Stimulated activated CD8-positive, alpha-beta memory T cell treated with anti-CD3 and anti-CD28 coated beads, Interleukin-7, amount 100 ng/mL, for 4 hours (primary cell): ENCODE measurements around the gene POLR2J2.
"Not testable (repeated sequence)": the region's sequence is repeated elsewhere in the genome, so short reads cannot be mapped to it uniquely, and the experiment has no call there.

Experiments used
- DNase-seq, 2 donors: peaks; one replicate each; pipeline ENCODE4 v3.0.0-alpha.2; 2020; ENCODE audit warnings: low read depth in 2 of 2

Gene POLR2J2

DNA sequence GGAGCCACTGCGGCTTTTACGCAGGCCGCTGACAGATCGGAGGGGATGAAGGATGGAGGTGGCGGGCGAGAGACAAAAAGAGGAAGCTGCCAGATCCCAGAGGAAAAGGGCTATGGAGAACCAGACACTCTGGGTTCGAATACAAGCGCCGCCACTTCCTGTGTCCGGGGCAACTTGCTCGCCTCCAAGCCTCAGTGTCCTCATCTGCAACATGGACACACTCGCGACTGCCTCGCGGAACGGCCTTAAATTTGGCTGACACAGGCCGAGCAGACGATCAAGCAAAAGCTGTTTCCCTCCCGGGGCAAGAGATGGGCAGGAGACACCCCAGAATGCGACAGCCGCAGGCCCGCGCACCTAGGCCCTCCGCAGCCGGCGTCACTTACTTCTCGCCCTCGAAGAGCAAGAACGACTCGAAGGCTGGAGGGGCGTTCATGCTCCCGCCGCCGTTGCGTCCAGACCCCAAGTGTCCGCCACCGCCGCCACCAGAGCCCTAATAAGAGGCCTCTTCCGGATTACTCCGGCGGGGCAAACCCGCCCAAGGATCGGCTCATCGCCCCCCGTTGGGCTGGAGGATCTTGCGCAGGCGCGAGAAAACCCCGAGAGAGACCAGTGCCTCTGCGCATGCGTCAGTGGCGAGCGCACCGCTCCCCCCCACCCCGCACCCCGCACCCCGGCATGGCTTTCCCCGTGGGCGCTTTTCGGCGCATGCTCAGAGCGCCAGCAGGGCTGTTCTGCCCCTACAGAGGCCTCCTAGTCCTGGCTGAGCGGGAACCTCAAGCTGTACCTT, at the start of gene POLR2J2:
Gene POLR2J2 (minus strand): TSS at position 498 of the 790 bp plus-strand sequence. CDS start 62 bp downstream, at position 436.
- DNase-seq: not testable (repeated sequence)

DNA sequence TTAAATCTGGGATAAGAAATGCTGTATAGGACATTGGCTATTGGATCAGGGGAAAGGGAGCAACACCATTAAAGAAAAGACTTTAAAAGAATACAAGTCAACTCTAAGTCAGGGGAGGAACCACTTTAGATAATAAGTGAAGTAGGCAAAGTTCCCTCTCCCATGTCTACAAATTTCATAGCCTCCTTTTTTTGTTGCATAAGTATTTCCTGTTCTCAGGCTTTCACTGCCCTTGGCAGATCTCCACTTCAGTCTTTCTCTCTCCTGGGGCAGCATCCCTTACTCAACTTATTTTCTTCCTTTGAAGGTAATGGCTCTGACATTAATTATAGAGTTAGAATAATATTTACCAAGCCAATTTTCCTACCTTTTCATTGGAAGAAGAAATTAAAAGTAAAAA, 47.0 kb upstream of the POLR2J2 start:
- DNase-seq: not testable (repeated sequence)

DNA sequence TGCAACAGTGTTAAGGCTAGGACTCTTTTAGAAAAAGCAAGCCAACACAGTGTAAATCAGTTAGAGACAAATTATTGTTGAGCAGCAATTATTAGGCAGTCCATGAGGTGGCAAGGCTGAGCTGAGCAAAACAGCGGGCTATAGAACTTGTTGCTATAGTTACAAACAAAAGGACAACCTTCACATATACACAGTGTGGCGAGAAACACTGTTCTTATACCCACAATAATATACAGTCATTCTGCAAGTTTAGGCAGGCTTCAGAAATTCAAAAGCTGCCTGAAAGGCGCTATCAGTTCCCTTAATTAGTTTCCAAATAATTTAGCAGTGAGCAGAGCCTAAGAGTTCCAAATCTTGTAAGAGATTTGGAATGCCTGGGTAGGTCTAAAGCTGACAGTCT, 44.3 kb upstream of the POLR2J2 start:
- not testable (repeated sequence) for DNase-seq

DNA sequence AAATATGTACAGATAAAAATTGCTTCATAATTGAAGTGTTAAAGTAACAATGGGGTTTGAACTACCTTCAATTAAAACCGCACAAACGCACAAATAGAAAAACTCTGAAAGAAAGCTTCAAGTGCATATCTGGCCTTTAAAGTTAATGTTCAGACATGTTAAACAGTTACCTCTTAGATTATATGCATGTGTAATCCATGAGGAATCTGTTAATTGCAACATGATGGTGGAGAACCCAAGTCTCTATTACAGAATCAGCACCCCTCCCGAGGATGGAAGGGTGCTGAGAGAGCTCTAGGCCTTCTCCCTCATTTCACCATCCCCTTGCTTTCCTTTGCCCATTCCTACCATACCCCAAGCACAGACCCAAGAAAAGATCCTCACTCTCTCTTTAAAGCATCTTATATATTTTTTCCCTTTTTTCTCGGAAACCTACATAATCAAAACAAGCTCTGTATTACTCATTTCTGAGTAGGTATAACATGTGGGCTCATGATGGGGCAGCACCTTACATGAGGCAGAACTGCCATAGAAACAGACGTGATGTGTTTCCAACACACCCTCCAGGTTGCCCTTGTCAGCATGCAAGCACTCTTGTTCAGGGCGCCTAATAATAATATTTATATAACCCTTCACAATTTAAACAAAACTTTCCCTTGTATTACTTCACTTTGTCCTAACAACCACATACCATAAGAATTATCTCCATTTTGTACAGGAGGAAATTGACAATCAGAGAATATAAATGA, 43.5 kb upstream of the POLR2J2 start:
- DNase-seq: not testable (repeated sequence)

DNA sequence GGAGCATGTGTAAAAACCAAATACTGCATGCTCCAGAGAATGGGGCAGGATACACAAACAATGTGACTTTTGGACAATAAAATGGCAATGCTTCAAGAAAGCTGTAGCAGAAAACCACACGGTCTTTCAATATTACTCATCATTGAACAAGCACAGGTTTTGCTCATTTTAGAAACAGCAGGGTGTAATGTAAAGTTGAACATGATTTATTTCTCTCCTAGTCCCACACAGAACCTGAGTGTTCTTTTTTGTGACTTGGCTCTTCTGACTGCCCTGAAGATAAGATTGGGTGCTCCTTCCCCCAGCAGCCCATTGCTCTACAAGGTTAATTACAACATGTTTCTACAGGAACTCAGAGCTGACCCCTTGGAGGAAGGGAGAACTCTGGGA, 42.2 kb upstream of the POLR2J2 start:
- DNase-seq: not testable (repeated sequence)

DNA sequence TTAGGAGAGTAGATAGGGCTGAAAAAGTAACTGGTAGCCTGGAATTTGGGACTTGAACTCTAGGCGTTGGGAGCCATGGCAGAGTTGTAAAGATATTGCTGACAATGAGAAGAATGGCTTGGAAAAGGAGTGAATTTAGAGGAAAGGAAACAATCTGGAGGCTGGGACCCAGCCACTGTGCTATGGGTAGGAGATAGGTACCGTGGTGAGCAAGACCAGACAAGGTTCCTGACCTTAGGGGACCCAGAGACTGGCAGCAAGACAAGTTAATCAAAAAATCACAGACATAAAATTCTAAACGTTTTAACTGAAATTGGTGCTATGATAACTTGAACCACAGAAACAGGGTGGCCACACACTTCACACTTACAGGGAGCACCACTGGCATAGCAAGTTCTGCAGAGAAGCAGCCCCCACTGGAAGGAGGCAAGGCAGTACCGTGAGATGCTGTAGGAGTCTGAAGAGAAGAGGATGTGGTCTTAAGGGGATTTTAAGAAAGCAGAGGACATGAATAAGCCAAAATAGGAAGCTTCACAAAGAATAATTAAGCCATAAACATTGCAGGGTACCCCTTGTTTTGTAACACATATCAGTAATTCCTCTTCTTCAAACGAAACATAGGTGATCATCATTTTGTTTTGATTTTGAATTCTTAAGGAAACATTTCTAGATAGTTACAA, 41.7 kb upstream of the POLR2J2 start:
- peak in 1 of 2 donors; percentile 1 for DNase-seq

DNA sequence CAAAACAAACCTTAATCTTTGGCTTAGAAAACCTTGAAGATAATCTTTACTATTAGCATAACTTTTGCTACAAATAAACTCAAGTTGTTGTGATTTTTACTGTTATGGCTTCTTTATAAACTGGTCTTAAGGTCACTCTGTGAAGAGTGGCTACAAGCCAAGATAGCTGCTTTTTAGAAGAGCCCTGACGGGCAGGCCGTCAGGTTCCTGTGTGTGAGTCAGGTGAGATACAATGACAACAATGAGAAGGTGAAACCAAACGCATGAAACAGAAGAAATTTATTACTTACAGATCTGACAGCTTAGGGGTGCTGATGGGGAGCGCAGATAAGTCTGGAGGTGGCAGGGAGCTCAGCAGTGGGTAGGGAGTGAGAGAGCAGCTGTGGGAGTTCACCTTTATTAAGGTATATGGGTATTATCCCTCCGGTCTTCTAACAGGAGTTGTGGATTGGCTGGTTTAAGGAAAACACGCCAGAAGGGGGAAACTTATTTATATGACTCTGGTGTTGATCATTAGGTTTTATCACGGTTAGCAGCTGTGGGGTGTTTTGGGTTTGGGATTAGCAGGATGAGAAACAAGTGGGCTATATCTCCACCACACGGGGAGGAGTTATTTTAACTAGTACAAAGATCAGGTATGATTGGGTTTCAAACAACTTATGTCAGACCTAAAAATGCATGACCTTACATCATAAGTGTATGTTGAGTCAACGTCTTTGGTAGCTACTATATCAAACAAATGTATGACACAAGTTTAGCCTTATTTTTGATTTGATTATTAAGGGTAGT, 27.7 kb upstream of the POLR2J2 start:
- not testable (repeated sequence) for DNase-seq

DNA sequence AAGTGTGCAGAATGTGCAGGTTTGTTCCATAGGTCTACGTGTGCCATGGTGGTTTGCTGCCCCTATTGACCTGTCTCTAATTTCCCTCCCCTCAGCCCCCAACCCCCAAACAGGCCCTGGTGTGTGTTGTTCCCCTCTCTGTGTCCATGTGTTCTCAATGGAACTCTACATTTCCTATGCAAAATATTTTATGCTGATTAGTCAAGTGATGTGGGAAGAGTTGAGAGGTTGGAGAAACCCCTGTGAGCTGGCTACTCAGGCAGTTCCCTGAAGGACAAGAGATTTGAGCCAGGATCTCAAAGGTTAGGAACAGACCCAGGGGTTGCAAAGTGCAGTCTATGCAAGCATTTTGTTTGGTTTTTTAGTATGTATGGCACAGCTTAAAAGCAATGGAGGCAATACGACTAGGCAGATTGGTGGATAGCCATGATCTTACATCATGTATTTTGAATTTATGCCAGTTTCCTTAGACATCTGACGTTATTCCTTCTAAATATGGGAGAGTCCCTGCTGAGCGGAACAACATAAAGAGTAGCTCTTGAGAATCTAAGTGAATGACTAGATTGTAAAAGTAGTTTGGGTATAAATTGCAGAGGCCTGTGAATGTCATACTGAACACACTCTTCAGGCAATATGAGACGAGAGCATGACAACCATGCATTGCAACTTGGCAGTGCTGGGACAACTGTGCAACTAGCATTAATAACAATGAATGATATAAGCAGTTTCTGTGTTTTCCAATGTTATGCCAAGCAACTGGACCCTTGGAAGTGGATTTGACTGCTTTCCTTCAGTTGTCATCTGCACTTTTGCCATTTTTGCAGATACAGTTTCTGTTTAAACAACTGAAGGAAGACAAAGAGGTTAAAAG, 26.4 kb upstream of the POLR2J2 start:
- DNase-seq: not testable (repeated sequence)

DNA sequence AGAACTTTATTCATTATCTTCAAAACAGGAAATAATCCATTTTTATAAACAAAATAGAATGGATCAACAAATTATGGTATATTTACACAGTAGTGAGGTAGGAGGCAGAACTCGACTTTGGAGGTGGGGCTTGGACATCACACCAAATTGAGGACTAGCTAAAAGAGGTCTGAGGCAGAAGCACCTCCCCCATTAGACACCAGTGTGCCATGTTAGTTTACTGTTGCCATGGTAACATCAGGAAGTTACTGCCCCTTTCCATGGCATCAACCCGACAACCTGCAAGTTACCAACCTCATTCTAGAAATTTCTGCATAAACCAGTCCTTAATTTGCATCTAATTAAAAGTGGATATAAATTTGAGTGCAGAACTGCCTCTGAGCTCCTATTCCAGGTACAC, 24.5 kb upstream of the POLR2J2 start:
- DNase-seq: not testable (repeated sequence)

DNA sequence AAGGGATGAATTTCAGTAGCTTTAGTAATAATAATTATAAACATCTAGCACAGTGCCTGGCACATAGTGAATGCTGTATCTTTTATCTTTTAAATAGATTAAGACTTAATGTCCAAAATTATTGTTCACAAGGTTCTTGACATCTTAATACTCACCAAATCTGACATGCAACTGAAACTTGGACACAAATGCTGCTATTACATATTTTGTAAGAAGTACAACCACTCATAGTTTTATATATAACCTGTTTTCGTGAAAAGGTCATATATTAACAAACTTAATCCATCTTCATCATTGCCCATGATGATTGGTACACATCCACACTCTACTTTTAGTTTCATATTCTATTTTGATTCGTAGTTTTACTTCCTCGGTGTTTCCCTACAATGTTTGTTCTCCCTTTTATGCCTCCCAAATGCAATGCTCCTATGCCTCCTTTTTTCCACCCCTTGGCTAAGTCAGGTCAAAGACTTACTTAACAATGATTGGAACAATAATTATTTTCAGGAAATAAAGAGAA, 23.6 kb upstream of the POLR2J2 start:
- DNase-seq: not testable (repeated sequence)

DNA sequence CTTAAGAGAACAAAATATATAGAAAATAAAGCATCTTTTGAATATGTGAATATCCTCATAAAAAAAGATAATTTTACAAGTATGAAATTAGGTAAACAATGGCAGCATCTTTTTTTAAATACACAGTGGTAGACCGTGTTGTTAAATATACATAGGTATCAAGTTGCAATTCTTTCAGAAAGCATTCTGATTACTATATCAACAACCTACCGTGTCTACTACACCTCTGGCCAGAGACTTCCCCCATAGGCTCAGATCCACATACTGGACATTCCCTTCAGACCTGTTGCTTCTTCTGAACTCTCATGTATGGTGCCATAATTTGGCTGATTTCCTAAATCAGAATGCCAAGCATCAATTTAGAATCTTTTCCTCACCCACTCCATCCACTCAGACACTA, 22.5 kb upstream of the POLR2J2 start:
- DNase-seq: not testable (repeated sequence)

DNA sequence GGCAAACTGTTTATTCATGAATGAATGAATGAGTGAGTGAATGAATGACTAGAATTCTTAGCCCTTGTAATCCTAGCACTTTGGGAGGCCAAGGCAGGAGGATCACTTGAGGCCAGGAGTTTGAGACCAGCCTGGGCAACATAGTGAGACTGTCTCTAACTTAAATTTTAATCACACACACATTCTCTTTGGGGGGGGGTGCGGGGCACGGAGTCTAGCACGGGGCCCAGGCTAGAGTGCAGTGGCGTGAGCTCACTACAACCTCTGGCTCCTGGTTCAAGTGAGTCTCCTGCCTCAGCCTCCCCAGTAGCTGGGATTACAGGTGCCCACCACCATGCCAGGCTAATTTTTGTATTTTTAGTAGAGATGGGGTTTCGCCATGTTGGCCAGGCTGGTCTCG, 19.1 kb upstream of the POLR2J2 start:
- not testable (repeated sequence) for DNase-seq

DNA sequence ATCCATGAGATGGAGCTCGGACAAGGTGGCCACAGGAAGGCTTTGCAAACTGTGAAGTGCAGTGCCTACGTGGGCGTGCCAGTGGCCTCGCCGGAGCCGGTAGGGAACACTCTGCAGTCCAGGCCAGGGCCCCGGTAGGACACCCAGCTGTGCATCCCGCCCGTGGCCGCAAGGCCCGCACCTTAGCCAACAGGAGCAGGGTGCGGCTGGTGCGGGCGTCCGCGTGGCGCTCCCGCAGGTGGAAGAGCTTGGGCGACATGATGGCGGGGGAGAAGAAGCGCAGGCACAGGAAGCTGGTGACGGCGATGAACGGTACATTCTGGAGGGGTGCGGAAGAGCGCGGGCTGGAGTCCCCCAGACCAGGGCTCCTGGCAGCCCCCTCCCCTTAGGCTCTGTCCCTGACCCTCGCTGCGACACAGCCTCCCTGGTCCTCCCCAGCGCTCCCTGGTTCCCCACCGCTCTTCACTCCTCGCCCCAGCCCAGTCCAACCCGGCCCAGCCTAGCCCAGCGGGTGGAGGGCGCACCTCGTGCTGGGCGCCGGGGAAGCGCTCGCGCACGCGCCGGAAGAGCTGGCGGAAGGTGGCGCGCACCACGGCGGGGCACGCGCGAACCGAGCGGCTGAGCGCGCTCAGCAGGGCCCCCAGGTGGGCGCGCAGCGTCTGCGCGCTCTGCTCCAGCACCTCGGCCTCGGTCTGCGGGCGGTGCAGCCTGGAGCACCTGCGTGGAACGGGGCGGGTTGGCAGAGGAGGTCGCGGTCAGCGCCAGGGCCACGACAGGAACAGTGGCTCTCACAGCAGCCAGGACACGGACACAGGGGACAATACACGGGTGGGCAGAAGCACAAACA, 18.2 kb upstream of the POLR2J2 start:
- not testable (repeated sequence) for DNase-seq

DNA sequence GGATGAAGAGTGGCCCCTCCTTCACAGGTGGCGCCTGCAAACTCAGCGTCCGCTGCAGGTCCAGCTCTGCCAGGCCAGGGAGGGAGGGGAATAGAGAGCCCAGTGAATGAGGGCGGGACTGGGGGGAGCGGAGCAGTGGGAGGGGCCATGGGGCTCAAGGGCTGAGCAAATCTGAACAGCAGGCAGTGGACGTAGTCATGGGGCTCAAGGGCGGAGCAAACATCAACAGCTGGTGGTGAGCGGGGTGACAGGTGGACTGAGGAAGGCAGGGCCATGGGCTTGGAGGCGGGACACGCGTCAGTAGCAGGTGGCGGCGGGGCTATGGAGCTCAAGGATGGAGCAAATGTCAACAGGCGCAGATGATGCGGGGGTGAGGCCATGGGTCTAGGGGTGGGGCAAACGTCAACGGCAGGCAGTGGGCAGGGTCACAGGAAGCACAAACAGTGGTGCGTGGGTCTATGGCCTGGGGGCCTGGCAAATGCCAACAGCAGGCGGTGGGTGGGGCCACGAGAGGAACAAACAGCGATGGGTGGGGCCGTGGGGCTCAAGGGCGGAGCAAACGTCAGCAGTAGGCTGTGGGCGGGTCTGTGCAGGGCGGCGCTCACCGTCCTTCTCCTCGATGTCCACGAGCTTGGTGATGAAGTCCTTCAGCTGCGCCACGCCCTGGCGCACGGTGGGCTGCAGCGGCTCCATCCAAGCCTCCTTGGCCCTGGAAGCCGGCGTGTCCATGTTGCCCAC, 17.0 kb upstream of the POLR2J2 start:
- DNase-seq: not testable (repeated sequence)

DNA sequence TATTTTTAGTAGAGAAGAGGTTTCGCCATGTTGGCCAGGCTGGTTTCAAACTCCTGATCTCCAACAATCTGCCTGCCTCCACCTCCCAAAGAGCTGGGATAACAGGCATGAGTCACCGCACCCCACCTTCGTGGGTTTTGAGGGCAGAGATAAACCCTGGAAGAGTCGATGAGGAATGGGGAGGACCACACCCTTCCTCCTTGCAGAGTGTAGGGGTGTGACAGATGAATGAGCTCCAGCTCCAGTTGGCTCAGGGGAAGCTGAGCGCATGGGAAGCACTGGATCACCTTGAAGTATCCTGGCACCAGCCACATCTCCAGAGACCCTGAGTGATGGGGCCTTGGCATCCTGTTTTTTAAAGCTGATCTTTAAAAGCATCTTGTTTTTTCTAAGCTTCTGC, 11.1 kb upstream of the POLR2J2 start:
- not testable (repeated sequence) for DNase-seq

DNA sequence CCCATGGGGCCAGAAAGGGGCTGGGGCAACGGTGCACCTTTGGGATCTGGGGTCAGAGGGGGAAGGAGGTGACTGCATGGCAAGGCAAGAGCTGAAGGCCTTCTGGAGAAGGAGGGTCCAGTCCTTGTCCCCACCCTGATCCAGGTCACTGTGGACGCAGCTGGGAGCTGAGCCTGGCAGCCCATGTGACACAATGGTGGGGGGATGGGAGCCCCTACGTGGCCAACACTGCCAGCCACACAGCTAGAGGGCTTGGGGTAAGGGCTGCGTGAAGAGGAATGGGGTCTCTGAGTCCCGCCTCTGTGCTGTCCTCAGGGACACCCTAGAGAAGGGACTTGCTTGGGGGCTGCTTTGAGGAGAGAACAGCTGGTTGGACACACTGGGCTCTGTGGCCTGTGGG, 9.3 kb upstream of the POLR2J2 start:
- DNase-seq: not testable (repeated sequence)

DNA sequence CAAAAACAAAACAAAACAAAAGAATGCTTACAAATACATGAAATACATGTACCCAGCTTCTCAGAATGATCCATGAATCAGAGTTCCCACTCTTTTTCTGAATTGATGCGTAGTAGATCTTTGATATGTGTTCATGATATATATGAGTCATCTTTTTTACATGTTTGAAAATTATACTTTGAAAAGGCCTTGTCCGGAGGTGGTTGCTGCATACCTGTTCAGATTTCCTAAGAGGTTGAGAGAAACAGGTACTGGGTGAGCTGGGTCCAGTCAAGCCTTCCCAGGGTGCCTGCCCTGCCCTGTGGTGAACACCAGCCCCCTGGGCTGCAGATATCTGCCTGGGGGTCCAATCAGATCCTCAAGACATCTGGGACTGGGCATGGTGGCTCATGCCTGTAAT, 4.1 kb upstream of the POLR2J2 start:
- not testable (repeated sequence) for DNase-seq

DNA sequence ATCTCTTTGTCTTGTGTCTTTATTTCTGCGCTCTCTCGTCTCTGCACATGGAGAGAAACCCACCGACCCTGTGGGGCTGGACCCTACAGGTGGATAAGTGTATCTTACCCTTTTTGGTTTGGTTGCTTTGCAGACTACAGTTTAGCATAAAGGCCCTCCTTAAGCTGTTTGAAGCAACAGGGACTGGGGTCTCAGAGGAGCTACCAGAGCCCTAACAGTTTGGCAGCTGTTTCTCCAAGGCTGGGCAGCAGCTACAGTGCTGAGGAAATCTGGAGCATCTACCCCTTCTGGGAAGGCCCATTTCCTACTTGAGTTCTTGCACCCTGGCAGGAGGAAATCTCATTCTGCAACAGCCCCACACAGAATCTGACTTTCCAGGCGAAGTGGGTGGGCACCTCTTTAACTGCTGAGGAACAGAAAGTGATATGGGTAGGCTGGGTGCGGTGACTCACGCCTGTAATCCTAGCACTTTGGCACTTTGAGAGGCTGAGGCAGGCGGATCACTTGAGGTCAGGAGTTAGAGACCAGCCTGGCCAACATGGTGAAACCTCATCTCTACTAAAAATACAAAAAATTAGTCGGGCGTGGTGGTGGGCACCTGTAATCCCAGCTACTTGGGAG, 2.1 kb upstream of the POLR2J2 start:
- not testable (repeated sequence) for DNase-seq
